Activated T-cell treated with anti-CD3 and anti-CD28 coated beads, Interleukin-2, amount 50 U/mL, for 48 hours (primary cell): ENCODE results near the gene TBX20.

ENCODE experiments used
- DNase-seq, 2 experiments: peaks; one replicate each; pipeline ENCODE4 v3.0.0-alpha.2; 2020

Gene TBX20, protein sequence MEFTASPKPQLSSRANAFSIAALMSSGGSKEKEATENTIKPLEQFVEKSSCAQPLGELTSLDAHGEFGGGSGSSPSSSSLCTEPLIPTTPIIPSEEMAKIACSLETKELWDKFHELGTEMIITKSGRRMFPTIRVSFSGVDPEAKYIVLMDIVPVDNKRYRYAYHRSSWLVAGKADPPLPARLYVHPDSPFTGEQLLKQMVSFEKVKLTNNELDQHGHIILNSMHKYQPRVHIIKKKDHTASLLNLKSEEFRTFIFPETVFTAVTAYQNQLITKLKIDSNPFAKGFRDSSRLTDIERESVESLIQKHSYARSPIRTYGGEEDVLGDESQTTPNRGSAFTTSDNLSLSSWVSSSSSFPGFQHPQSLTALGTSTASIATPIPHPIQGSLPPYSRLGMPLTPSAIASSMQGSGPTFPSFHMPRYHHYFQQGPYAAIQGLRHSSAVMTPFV

DNA sequence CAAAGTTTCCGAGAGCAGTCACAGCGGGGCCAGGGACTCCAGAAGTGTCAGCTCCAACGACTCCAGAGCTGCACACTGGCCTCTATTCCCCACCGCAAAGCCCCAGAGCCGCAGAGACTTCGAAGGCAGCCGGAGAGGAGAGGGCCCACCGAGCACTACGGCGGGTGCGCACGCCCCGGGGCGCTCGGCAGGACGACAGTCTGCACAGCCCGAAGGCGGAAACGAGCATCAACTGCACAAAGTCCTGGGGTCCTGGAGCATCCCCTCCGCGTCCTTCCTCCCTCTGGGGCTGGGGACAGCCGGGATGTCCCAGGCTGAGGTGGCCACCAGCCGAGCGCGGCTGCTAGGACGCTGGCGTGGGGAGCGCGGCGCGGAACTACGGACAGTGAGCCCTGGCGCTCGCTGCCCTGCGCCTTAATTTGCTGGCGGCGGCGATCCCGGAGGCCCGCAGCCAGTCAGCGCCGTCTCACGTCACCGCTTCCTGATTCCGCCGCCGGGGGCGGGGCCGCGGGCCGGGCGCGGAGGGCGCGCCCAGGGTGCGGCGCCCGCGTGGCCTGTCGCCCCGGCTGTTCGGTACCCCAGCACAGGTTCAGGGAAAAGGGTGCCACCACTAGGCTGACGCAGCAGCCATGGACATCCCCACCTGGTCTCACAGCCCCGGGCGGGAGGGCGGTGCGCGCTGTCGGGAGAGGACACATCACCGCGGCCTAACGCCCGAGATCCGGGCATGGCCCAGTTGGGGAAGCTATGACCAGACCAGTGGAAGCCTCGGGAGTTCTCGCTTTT lies at the start of gene TBX20:
Gene TBX20 (minus strand): TSS at position 391 of the 786 bp plus-strand sequence. CDS start 480 bp downstream, outside the sequence.
- peak; percentile 51 to 62 for DNase-seq

DNA sequence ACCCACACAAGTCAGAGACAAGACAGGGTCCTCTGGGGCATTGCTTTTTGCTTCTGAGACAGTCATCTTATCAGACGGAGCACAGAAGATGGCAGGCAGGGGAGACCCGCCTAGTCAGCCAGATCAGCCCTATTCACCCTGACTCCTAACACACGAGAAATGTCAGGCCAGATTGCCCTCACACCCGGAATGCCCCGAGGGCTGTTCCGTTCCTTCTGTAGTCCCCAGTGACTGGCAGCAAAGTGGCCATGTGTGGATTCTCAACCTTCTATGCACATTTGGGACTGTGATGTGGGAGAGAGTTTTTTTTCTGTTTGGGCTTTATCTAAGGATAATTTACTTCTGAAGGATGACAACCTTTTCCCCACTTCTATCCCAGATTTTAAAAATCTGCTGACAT lies 35.5 kb upstream of the TBX20 start:
- no peak for DNase-seq

DNA sequence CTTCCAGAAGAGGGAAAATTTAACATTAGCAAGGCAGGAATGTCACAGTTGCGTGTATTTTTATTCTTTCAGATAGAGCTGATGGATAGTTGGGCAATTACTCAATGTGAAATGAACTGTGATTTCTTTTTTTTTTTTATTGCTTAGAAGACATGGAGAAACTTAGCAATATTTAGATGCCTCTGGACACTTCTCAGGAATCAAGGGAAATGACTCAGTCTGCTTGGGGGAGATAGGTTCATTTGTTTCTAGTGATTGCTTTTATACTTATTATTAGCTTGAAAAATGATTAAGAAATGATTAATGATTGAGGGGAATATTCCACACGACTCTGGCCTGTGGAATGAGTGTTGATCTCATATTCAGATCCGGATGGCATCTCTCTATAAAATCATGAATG lies 33.1 kb upstream of the TBX20 start:
- DNase-seq, result no peak

DNA sequence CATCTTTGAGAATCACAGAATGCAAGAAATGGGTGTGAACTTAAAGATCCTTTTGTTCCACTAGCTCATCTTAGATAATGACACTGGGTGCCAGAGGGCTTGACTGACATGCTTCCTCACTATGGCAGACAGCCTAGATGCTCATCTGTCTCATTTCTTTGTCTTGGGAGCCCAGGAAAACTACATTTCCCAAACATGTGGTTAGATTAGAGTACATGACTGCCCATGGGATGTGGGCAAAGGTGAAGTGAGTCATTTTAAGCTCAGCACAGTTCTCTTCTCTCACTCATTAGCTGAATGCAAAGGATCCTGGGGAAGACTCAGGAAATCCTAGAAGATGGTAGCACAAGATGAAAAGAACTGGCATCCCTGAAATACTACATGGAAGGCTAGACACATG lies 32.5 kb upstream of the TBX20 start:
- no peak for DNase-seq

DNA sequence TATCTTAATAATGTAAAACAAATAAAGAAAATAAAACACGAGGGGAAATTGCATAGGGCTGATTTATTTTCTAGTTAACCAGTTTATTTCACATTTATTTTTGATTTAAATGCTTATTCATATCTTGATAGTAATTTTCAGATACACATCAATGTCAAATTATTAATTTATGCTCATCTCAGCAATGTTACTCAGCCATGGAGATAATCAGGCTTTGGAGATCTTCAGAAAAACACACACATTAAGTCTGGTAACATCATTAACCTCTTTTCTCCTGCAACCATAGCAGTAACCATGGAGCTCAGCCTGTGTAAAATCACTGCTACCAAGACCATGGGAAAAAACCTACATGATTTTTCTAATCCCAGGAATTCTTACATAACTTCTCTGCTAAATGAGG lies 31.9 kb upstream of the TBX20 start:
- DNase-seq, result no peak

DNA sequence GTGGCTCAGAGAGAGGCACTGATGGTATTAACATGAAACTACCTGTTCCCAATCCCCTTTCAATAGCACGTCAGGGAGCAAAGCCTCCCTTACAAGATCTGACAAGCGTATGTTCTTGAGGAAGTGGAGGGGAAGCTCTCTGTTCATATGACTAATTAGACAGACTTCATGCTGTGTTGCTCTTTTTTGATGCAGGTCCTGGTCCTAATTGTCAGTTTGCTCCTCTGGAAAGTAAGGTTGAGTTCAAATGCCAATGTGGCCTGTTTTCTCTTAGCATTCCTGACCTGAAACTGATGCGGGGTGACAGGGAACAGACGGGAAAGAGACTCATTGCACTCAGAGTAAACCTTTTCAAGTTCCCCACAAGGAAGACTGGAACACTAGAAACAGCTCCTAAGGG lies 27.0 kb upstream of the TBX20 start:
- no peak for DNase-seq

DNA sequence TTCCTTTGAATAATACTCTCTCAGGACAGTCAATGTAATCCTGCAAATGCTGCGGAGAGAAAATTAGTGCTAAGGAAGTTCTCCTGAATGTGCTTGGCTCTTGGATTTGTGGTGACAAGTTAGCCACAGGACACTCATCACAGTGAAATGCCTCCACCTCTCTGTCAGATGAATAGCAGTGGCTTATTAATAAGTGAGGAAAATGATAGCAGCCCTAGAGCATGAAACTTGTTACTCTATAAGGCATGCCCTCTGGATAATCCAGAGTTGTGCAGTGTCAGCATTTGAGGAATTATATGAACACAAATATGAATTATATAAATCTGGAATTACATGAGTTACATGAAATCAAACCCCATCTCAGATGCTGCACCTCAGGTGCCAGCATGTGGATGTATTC lies 23.5 kb upstream of the TBX20 start:
- DNase-seq, result no peak

DNA sequence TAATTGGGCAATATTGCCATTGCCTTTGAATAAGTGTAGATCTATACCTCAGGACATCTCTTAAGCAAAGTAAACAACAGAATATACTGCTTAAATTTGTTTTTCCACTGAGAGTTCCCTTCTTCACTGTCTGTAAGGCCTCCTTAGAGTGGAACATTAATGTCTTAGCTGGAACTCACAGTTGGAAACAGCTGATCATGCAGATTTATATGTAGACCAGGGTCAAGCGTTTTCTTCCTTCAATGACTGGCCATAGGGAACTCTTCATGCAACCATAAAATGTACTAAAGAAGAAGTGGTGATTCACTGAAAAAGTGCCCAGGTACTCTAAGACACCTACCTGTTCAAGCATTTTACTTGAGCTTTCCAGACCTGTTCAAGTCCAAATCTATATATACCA lies 18.3 kb upstream of the TBX20 start:
- DNase-seq, result no peak

DNA sequence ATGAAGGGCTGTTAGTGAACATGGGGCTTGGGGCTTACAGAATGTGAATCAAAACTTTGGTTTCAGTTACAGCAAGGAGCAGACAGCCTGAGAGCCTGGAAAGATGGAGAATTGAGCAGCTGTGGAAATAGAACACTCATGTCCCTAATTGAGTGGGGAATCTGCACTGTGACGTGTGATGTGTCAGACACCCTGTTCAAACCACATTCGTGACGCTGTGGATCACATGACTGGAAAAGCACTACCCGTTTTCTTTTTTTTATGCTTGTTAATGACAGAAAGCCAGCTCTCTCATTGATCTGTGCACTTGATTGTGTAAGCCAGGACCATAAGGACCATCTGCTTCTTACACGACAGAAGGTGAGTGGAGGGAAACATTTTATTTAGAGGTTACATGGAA lies 15.1 kb upstream of the TBX20 start:
- no peak for DNase-seq

DNA sequence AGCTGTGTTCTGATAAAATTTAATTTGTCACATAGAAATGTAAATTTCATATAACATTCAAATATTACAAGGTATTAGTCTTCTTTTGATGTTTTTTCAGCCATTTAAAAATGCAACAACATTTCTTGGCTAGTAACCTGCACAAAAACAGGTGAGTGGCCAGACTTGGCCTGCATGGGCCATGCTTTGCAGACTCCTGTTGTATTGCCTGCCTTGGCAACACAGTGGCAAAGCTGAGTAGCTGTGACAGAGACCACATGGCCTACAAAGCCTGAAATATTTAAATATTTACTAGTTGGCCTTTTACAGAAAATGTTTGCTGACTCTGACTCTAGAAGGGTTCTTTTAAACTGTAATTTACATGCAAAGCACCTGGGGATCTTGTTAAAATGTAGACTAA lies 13.5 kb upstream of the TBX20 start:
- DNase-seq, result no peak

DNA sequence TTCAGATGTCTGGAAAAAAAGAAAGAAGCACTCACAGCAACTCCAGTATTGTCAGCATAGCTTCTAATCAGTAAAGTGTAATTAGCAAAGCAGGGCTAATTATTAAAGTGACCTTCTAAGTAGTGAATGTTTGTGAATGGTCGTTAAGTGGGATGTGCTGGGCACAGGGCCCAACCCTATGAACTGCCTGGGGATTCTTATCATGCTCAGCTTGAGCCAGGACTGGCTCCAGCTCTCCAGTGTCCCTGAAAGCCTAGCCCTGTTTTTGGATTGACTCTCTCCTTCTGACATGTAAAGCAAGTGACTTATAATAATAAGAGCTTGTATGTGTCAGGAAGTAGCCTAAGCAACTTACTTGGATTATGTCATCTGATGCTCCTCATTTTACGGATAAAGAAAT lies 9.5 kb upstream of the TBX20 start:
- DNase-seq, result no peak

DNA sequence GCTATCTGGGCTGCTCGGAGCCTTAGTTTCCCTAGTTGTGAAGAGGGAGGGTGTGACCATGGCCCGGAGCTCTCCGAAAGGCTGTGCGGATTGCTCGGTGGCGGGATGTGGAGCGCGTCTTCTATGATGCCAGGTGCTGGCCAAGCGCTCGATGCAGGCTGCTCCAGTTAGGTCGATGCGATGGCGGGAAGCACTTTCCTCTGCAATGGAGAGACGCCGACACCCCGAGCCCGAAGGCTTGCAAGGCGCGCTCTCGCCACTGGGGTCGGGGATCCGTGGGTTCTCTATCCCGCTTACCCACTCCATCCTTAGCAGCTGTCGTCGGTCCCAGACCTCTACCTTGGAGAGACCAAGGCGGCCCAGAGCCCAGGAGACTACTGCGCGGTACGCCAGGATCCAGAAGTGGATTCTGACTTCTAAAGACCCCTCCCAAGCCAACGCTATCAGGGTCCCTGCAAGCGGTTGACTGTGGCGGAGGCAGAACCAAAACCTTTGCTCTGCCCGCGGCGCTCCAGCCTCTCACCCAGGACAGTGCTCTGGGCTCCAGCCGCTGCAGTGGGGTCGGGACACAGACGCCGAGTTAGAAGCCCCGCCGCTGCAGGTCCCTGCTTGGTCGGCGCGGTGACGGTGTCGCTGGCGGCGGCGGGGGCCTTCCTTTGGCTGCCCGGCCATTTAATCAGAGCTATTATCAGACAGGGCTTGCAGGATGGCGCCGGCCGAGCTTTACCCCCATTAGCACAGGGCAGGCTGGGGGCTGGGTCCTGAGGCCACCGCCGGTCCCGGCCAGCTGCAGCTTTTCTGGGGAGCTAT lies 7.8 kb upstream of the TBX20 start:
- DNase-seq, result no peak

DNA sequence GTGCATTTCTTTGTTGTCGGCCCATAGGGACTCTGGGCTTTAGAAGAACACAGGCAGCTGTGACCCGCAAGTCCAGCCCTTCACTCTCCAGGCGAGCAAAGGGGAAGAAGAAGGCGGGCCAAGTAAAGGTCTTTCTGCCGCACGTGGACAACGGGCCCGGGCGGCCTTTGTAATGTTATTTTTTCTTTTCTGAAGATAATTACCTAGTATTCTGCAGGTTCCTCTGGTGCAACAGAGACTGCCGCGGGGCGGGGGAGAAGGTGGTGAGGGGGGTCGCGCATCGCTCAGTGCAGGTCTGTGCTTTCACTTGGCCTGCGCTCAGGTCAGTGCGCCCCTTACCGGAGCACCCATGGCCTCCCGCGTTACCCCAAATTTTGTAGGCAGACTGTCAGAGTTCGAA lies 7.1 kb upstream of the TBX20 start:
- no peak for DNase-seq

DNA sequence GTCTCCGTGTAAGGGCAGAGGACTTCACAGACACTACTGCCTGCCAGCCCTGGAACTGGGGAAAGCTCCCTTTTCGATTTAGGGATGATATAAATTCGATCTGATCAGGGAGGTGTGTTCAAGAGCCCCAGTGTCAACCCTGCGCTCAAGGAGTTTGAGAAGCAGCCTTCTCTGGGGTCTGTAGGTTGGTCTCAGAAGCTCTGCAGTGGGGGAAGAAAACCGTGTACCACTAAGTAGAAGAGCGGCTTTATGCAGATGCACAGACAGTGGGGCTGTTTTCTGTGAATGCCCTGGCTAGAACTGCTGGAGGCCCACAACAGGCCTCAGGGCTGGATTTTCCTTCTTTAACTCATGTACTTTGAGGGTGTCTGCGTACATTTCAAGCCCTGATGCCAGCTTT lies 6.3 kb upstream of the TBX20 start:
- DNase-seq, result no peak

DNA sequence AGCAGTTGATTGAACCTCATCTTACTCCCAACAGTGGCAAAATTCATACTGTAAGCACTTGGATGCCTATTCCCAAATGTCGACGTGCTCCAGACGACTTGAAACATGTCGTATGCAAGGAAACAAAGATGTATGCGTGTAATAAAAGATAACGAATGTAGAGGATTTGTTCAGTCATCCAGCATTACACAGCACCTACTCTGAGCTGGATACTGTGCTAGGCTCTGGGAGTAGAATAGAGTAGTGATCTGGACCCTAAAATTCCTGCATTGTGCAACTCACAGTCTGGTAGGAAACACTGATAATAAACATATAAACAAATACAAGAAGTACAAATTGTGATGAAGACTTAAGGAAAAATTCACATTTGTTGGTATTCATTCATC lies 5.6 kb upstream of the TBX20 start:
- no peak for DNase-seq

DNA sequence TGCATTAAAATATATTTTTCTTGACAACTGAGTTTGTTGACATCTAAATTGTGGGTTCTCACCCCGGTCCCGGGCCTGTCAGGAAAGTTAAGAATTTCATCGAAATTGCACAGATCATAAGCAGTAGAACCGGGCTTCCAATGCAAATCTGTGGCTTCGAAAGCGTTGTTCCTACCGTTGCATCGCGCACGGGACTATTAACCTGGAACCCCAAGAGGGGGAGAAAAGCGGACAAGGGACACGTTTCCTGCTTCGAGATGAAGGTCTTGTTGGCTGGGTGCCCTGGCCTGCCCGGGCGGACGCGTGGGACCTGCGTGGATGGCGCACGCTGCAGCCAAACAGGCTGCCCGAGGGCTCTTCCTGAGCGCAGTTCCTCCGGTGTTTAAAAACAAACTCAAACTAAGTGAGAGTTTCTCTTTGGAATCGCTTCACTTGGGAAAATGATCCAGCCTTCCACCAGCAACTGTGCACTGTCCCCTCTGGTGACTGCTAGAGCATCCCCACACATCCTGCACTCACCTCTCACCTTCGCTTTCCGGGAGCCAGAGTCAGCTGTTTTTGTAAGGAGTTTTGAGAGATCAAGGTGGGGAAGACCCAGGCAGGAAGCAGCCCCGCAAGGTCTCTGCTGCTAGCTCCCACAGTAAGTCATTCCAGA lies 5.1 kb upstream of the TBX20 start:
- no peak for DNase-seq

DNA sequence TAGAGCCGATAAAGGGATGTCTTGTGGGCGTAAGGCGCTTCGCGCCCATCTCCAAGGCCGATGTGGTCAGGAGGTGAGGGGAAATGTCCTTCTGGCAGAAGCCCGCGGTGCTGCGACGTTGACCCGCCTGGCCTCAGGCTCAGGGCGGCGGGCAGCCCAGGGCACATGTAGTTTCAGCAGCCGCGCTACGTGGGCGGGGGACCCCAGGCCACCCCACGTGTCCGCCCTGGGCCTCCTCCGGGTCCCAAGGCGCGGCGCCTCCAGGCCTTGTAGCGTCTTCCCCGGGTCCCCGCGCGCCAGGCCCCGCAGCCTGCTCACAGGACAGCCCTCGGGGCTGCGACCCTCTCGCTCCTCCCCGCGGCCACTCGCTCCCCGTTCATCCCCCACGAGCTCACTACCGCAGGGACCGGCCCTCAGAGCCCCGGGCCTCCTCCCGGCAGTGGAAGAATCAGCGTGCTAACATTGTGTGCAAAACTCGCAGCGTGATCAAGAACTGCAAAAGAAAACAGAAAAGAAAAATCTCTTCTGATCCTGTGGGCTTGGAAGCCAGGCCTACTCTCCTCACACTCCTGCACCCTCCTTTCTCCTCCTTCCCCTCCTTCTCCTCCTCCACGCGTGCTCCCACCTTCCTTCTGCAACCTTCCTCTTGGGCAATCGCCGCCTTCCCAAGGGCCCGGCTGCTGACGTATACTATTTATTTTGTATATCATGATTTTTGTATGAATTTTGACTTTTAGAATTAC lies 4.4 kb upstream of the TBX20 start:
- DNase-seq, result no peak

DNA sequence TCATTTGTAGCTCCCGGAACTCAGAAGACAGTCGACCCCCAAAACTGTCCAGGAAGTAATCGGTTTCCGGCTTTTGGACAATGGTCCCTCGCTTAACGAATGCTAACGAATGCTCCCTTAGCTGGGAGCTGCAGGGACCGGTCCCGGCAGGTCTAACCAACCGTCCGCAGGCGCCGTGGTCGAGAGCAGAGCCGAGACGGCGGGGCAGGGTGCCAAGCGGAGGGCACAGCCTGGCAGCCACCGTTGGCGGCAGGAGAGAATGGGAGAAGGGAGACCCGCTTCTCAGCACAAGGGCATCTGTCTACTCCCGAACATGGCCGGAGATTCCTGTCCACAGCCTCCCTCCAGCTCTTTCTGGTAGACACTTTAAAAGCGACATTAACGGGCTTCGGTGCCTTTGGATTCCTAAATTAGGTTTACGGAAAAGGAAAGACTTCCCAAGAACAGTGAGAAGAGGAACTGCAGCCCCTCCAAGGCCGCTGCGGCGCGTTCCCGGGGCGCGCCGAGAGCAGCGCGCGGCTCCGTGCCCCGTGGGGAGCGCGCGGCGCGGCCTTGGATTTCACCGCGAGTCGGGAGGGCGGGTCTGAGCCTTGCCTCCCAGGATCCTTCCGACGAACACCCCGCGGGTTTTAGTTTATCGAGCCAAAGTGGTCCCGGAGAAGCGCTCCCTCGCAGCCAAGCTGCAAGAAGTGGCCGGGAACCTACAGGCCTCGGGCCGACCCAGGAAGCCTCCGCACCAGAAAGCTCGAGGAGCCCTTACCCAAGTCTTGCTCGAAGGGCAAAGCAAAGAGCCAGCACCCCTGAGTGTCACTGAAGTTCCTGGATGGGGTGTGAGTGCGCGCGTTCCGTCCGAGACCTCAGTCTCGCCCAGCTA lies 3.6 kb upstream of the TBX20 start:
- peak in 1 of 2 experiments; percentile 29 for DNase-seq

DNA sequence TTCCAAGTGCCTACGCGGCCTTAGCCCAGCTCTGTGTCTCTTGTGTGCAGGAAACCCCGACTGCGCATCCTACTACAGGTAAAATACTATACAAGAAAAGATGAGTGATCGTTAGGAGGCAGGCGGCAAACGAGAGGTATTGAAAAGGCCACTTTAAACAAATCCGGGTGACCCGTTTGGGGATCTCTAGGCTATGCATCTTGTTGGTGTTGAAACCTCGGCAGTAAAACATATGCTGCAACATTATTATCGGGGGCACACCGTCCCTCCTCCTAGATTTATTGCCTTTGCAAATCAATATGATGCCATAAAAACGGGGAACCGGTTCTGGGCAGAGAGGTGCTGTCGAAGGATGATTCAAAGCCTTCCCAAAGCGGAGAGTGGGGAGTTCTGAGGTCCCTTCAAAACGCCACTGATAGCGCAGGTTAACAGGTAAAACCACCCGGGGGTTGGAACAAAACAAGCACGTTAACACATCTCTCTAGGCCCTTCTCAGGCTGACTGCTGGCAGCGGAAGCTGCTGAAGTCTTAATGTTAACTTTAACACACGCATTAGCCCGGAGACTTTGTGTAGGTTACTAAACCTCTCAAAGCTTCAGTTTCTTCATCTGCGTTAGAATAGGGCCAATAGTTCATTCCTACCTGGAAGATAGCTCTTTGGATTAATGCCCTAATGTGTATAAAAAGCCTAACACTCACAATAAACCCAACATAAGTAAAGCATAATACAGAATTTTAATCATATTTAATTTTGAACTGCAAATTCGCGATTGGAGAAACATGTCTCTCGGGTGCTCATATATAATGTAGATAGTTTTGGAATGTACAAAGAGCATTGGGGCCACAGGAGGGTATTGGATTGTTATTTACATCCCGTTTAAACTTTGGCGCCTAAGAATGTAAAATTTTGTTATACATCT lies 2.6 kb upstream of the TBX20 start:
- no peak for DNase-seq
